ENCODE data around the gene CYP2W1. TPM values are rescaled to one million over a fixed set of nuclear protein-coding genes. Genes with fewer than 3 reads are reported as not detected.

Gene CYP2W1
- total RNA-seq, 2 experiments from 2014 or later: not detected

- DNase-seq: no peak
- no peak overlapping the region for H3K27ac Mint-ChIP-seq
- no peak overlapping the region for H3K4me3 Mint-ChIP-seq
- no peaks in the 10 kb centered on the region for H3K4me1 Mint-ChIP-seq
- no peaks in the 10 kb centered on the region for H3K27me3 Mint-ChIP-seq
- peaks cover 1% of the 10 kb centered on the region for H3K36me3 Mint-ChIP-seq
- H3K9me3 Mint-ChIP-seq: no peaks in the 10 kb centered on the region
These were observed 22.3 kb downstream of the CYP2W1 start for GRCh38 chr7:1005303-1005702.

DNA sequence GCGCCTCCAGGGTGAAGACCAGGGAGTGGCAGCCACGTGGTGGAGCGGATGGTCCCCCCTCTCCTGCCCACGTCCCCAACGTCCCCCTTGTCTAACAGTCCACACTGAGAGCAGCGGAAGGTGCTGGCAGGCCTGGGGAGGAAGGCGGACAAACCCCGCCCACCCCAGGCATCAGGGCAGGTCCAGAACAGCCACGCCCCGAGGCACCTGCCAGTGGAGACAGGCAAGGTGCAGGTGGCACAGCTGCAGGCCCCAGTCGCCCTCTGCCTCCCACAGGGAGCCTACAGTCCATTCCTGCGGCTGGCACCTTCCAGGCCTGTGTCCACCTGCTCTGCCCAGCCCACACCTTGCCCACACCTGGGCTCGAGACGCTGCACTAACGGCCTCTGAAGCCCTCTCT lies 24.9 kb downstream of the CYP2W1 start:
- Mint-ChIP-seq H3K36me3 (peaks cover 1% of the 10 kb centered on the region), H3K4me3 (no peak overlapping the region), H3K27ac (no peak overlapping the region), H3K27me3 (no peaks in the 10 kb centered on the region), H3K9me3 (no peaks in the 10 kb centered on the region), H3K4me1 (peaks cover 6% of the 10 kb centered on the region)
- no peak for DNase-seq

DNA sequence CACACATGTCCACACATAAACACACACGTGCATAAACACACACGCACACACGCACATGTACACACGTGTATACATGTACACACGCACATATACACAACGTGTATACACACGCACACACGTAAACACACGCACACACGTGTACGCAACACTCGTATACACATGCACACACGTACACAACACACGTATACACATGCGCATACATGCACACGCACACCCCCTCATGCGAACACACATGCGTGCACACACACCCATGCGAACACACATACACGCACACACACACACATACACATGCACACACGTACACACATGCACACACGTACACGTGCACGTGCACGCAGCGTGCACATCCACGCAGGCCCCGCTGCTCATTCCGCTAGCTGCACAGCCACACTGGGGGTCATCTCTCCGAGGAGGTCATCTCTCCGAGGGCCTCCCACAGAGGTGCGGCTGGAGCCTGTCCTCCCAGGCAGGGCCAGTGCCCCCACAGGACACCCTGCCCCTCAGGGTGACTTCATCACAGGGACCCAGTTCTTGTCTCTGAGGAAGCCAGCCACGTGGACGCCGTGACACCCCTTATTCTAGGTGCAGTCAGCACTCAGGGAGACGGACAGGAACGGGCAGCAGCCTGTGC lies 25.9 kb downstream of the CYP2W1 start:
- no peak for DNase-seq
- Mint-ChIP-seq H3K27me3 (no peaks in the 10 kb centered on the region), H3K9me3 (no peaks in the 10 kb centered on the region), H3K27ac (no peak overlapping the region), H3K4me3 (no peak overlapping the region), H3K4me1 (peaks cover 6% of the 10 kb centered on the region), H3K36me3 (peaks cover 1% of the 10 kb centered on the region)

DNA sequence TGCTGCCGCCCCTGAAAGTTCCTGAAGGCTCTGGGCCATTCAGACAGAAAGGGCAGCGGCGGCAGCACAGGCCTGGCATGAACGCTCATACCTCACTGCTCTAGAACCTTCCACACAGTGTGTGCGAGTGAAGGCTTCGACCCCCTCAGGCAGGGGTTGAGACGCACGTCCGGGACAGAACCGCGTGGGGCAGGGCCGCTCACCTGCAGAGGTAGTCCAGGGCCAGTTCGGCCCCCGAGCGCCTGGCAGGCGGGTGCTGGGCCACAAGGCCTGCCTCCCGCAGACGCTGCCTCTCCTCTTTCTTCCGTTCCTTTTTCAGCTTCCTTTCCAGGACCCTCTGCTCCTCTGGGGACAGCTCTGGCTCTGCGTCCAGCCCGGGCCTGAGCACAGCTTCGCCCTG lies 26.8 kb downstream of the CYP2W1 start:
- no peaks in the 10 kb centered on the region for H3K9me3 Mint-ChIP-seq
- peaks cover 6% of the 10 kb centered on the region for H3K4me1 Mint-ChIP-seq
- H3K4me3 Mint-ChIP-seq: no peak overlapping the region
- no peak overlapping the region for H3K27ac Mint-ChIP-seq
- H3K27me3 Mint-ChIP-seq: no peaks in the 10 kb centered on the region
- no peak for DNase-seq
- H3K36me3 Mint-ChIP-seq: peaks cover 1% of the 10 kb centered on the region

DNA sequence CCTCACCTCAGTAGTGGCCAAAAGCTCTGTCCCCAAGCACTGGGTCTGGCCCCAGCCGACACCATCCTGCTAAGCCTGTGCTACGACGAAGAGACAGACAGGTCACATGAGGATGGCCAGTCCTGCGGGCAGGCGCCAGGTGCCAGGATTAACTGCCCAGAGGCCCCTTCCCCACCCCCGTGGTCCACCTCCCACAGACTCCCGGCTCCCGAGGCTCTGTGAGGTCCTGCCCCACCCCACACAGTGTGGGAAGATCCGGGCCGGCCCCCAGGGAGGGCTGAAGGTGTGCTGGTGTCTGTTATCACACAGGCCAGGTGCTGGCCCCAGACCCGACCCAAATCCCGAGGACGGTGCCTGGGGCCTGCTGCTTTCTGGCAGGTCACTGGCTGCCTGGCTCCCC lies 27.2 kb downstream of the CYP2W1 start:
- Mint-ChIP-seq H3K27ac (no peak overlapping the region), H3K4me1 (peaks cover 6% of the 10 kb centered on the region), H3K9me3 (no peaks in the 10 kb centered on the region), H3K27me3 (no peaks in the 10 kb centered on the region), H3K36me3 (peaks cover 1% of the 10 kb centered on the region), H3K4me3 (no peak overlapping the region)
- DNase-seq: no peak

- no peak overlapping the region for H3K4me3 Mint-ChIP-seq
- H3K9me3 Mint-ChIP-seq: no peaks in the 10 kb centered on the region
- no peaks in the 10 kb centered on the region for H3K27me3 Mint-ChIP-seq
- peaks cover 6% of the 10 kb centered on the region for H3K4me1 Mint-ChIP-seq
- DNase-seq: no peak
- H3K36me3 Mint-ChIP-seq: peaks cover 1% of the 10 kb centered on the region
- H3K27ac Mint-ChIP-seq: peak overlapping the region; percentile 32
These were observed 28.5 kb downstream of the CYP2W1 start for GRCh38 chr7:1011297-1012003.

DNA sequence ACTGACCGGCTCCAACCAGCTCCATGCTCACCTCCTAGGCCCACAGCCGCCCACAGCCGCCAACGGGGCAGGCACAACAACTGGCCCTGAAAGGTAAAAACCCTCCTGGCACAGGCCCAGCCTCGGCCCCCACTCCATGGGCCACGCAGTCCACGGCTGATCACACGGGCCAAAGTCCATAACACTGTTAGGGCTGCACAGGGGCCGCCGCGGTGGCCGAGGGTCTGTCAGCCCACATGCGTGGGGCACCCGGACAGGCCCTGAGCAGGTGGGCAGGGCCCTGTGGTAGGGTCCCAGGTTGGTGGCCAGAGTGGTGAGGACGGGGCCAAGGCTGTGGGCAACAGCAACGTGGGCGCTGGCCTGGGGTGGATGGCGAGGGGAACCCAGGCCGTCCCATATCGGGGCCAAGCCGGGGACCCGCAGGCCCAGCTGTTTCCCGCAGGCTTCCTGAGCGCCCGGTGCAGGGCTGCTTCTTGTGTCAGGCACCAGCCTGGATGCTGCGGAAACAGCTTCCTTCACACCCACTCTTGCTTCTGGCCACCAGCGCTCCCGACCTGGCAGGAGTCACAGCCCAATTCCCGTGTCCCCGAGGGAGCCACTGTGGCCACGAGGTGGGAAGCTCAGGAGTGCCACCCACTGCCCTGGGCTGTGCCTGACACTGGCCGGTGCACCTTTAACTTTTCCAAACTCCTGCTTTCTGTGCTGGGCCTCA lies 29.2 kb downstream of the CYP2W1 start:
- H3K4me3 Mint-ChIP-seq: no peak overlapping the region
- H3K9me3 Mint-ChIP-seq: no peaks in the 10 kb centered on the region
- DNase-seq: no peak
- no peak overlapping the region for H3K27ac Mint-ChIP-seq
- peaks cover 6% of the 10 kb centered on the region for H3K4me1 Mint-ChIP-seq
- H3K36me3 Mint-ChIP-seq: peaks cover 1% of the 10 kb centered on the region
- H3K27me3 Mint-ChIP-seq: no peaks in the 10 kb centered on the region

DNA sequence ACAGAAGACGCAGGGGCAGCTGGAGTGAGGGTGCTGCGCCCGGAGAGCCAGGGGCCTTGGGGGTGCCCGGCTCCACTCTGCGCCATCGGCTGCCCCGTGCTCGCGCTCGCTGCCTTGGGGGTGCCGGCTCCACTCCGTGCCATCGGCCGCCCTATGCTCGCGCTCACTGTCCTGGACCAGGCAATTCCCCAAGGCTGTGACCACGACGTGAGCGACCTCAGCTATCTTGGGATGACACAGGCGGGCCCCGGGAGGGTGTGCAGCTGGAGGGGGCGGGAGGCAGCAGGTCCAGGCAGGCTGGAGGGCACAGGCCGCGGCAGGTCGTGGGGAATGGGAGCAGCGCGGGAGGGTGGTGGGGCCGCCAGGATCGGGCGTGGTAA lies 29.7 kb downstream of the CYP2W1 start:
- DNase-seq: no peak
- no peak overlapping the region for H3K4me3 Mint-ChIP-seq
- no peaks in the 10 kb centered on the region for H3K27me3 Mint-ChIP-seq
- H3K9me3 Mint-ChIP-seq: no peaks in the 10 kb centered on the region
- peaks cover 6% of the 10 kb centered on the region for H3K4me1 Mint-ChIP-seq
- peaks cover 1% of the 10 kb centered on the region for H3K36me3 Mint-ChIP-seq
- H3K27ac Mint-ChIP-seq: no peak overlapping the region

GRCh38 chr7:1013581-1013980 lies 30.6 kb downstream of the CYP2W1 start:
- H3K27me3 Mint-ChIP-seq: no peaks in the 10 kb centered on the region
- H3K4me1 Mint-ChIP-seq: peaks cover 12% of the 10 kb centered on the region
- no peak for DNase-seq
- peaks cover 6% of the 10 kb centered on the region for H3K36me3 Mint-ChIP-seq
- H3K4me3 Mint-ChIP-seq: no peak overlapping the region
- no peaks in the 10 kb centered on the region for H3K9me3 Mint-ChIP-seq
- no peak overlapping the region for H3K27ac Mint-ChIP-seq

DNA sequence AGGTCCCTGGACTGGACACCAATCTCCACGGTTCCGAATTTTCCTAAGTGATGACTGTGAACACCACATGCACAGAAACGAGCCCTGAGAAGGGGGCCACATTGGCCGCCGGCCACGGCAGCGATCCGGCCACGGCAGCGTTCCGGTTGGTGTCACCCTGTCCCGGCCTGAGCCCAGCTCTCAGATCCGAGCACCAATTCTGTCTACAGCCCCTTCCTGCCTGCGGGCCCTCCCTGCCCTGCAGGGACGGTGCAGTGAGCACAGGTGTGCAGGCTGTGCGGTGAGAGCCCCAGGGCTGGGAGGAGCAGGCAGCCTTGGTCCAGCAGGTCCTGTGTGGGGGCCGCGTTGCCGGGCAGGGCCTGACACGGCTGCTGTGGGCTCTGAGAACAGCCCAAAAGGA lies 31.7 kb downstream of the CYP2W1 start:
- Mint-ChIP-seq H3K4me3 (no peak overlapping the region), H3K4me1 (peaks cover 12% of the 10 kb centered on the region), H3K9me3 (no peaks in the 10 kb centered on the region), H3K27me3 (no peaks in the 10 kb centered on the region), H3K36me3 (peaks cover 6% of the 10 kb centered on the region), H3K27ac (no peak overlapping the region)
- no peak for DNase-seq

DNA sequence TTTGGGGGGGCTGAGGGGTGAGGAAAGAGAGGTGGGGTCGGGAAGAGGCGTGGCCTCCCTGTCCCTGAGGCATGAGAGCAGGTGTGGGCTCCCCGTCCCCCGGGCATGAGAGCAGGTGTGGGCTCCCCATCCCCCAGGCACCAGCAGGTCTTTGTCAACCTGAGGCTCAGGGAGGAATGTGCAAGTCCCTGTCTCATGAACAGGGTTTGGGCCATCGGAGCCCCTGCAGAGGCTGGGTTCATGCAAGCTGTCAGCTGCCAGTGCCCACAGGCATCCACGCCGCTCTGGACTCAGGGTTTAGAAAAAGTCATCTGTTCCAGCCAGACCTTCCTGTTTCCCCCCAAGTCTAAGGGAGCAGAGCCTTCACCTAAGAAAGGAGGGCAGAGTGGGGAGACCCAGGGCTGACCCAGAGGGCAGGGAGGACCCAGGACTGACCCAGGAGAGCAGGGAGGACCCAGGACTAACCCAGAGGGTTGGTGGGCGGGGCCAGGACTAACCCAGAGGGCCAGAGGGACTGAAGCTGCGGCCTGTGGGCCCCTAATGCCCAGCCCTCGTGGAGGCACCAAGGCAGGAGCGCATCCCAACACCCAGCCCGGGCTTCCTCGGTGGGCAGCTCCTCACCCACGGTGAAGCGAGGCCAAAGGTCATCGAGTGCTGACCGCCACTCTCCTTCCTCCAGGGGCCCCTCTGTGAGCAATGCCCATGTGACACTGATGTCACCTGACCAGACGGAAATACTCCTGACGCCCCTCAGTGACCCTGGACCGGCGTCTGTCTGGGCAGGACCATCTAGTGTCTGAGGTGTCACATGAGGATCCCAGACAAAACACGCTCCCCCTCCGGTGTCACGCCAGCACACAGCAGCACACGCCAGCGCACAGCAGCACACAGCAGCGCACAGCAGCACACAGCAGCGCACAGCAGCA lies 32.5 kb downstream of the CYP2W1 start:
- no peak overlapping the region for H3K27ac Mint-ChIP-seq
- DNase-seq: no peak
- H3K9me3 Mint-ChIP-seq: no peaks in the 10 kb centered on the region
- H3K4me1 Mint-ChIP-seq: peaks cover 12% of the 10 kb centered on the region
- no peaks in the 10 kb centered on the region for H3K27me3 Mint-ChIP-seq
- H3K4me3 Mint-ChIP-seq: no peak overlapping the region
- peaks cover 5% of the 10 kb centered on the region for H3K36me3 Mint-ChIP-seq

GRCh38 chr7:1016577-1017531 lies 33.9 kb downstream of the CYP2W1 start:
- peaks cover 6% of the 10 kb centered on the region for H3K4me1 Mint-ChIP-seq
- H3K9me3 Mint-ChIP-seq: peaks cover 1% of the 10 kb centered on the region
- peaks cover 12% of the 10 kb centered on the region for H3K36me3 Mint-ChIP-seq
- no peak for DNase-seq
- no peaks in the 10 kb centered on the region for H3K27me3 Mint-ChIP-seq
- H3K27ac Mint-ChIP-seq: no peak overlapping the region
- no peak overlapping the region for H3K4me3 Mint-ChIP-seq

- peaks cover 1% of the 10 kb centered on the region for H3K9me3 Mint-ChIP-seq
- no peak for DNase-seq
- no peak overlapping the region for H3K4me3 Mint-ChIP-seq
- H3K27me3 Mint-ChIP-seq: no peaks in the 10 kb centered on the region
- H3K27ac Mint-ChIP-seq: no peak overlapping the region
- peaks cover 19% of the 10 kb centered on the region for H3K36me3 Mint-ChIP-seq
- peaks cover 6% of the 10 kb centered on the region for H3K4me1 Mint-ChIP-seq
These were observed 34.8 kb downstream of the CYP2W1 start for GRCh38 chr7:1017586-1018333.
